T-cell (primary cell): ENCODE measurements around the gene BCL2L1. TPM values are rescaled to one million over a fixed set of nuclear protein-coding genes. Genes with fewer than 3 reads are reported as not detected.
"Not testable (repeated sequence)": the region's sequence is repeated elsewhere in the genome, so short reads cannot be mapped to it uniquely, and the experiment has no call there.

Source experiments
- ATAC-seq, 4 experiments: fragments of 200-7000 bp in 3 of 4; fragments of 150-1000 bp in 1 of 4; cut with Tn5 transposase; replicated peaks in 1 of 4; 1 replicate in 3 of 4; 2 replicates in 1 of 4; pipeline ENCODE4 v1.10.0; 2021; ENCODE audit warnings: moderate library complexity in 3 of 4, mild to moderate bottlenecking in 2 of 4, moderate number of reproducible peaks in 1 of 4
- CTCF ChIA-PET, 2 donors: fragments of 300-600 bp; sonication (Branson Sonifier 250); formaldehyde crosslinking; loops; one replicate each; lab custom pipeline; 2022; ENCODE audit warnings: antibody characterized with exemption in 2 of 2; lab: Charles Lee
- POLR2A ChIA-PET, 2 donors: fragments of 300-600 bp; sonication (Branson Sonifier 250); formaldehyde crosslinking; loops; one replicate each; lab custom pipeline; 2022; ENCODE audit warnings: antibody characterized with exemption in 2 of 2; lab: Charles Lee
- DNase-seq, 35 experiments: peaks; one replicate each; pipeline versions ENCODE4 v3.0.0 to v3.0.0-alpha.2; 2013 to 2023
- H3K27ac ChIP-seq: one replicate; pipeline ENCODE4 v1.5.1; 2013; ENCODE audit warnings: low read length
- H3K27me3 ChIP-seq, 2 experiments: replicated peaks in 1 of 2; 1 replicate in 1 of 2; 2 replicates in 1 of 2; pipeline versions ENCODE4 v1.6.1 to v1.7.0; 2013; ENCODE audit warnings: low read length in 1 of 2, mixed read lengths in 1 of 2; ENCODE audit not compliant: control insufficient read depth in 2 of 2, insufficient read depth in 2 of 2; ENCODE audit errors: extremely low read depth in 1 of 2
- H3K36me3 ChIP-seq, 2 donors: 1 replicate in 1 of 2; 2 replicates in 1 of 2; pipeline versions ENCODE4 v1.6.1 to v1.7.0; 2013; ENCODE audit warnings: low read length in 1 of 2; ENCODE audit not compliant: control insufficient read depth in 2 of 2, insufficient read depth in 1 of 2; ENCODE audit errors: extremely low read depth in 1 of 2
- H3K4me1 ChIP-seq, 2 experiments: 1 replicate in 1 of 2; 2 replicates in 1 of 2; pipeline versions ENCODE4 v1.6.1 to v1.7.0; 2013; ENCODE audit warnings: low read length in 2 of 2, mixed read lengths in 1 of 2; ENCODE audit not compliant: insufficient read depth in 2 of 2, control insufficient read depth in 1 of 2; ENCODE audit errors: extremely low read depth in 1 of 2
- H3K4me3 ChIP-seq, 2 donors: 1 replicate in 1 of 2; 2 replicates in 1 of 2; pipeline versions ENCODE4 v1.5.1 to v1.7.0; 2013; ENCODE audit warnings: mild to moderate bottlenecking in 2 of 2, low read length in 1 of 2, moderate library complexity in 1 of 2; ENCODE audit not compliant: control insufficient read depth in 1 of 2; ENCODE audit errors: extremely low read depth in 1 of 2
- H3K9me3 ChIP-seq: 2 replicates; pipeline ENCODE4 v1.7.0; 2013
- H3K27ac Mint-ChIP-seq, 2 donors: one replicate each; pipeline ENCODE4 v1.8.0; 2020 to 2021; ENCODE audit warnings: mild to moderate bottlenecking in 2 of 2, mixed read lengths in 2 of 2
- H3K27me3 Mint-ChIP-seq, 2 donors: one replicate each; pipeline ENCODE4 v1.8.0; 2021 to 2022; ENCODE audit warnings: mixed read lengths in 2 of 2
- H3K36me3 Mint-ChIP-seq: one replicate; pipeline ENCODE4 v1.8.0; 2021; ENCODE audit warnings: mixed read lengths
- H3K4me1 Mint-ChIP-seq, 3 donors: one replicate each; pipeline ENCODE4 v1.8.0; 2020 to 2022; ENCODE audit warnings: mixed read lengths in 3 of 3, mild to moderate bottlenecking in 1 of 3
- H3K4me3 Mint-ChIP-seq, 3 donors: one replicate each; pipeline ENCODE4 v1.8.0; 2020 to 2022; ENCODE audit warnings: mild to moderate bottlenecking in 3 of 3, mixed read lengths in 3 of 3, moderate library complexity in 3 of 3
- H3K9me3 Mint-ChIP-seq, 3 donors: one replicate each; pipeline ENCODE4 v1.8.0; 2020 to 2022; ENCODE audit warnings: mixed read lengths in 3 of 3
- WGBS: methylation state at CpG from one replicate; pipeline ENCODE4 v1.1.5; 2013; ENCODE audit warnings: missing lambda C conversion rate; ENCODE audit not compliant: insufficient coverage; 5-methylcytosine and 5-hydroxymethylcytosine counted together
- total RNA-seq, 35 experiments: library from RNA in 6 of 35; stranded (reverse) in 6 of 35; fragments of 120-200 nt in 1 of 35; gene quantifications; one replicate each; pipeline versions ENCODE4 v1.2.1 to v1.2.4 and lab custom pipeline; 2013 to 2026

Gene BCL2L1
- total RNA-seq, 5 donors from 2014 or later (not counting 1 experiment from before 2014, with no cell fraction given): 26.6 to 33.8 (median 27.7) TPM

DNA sequence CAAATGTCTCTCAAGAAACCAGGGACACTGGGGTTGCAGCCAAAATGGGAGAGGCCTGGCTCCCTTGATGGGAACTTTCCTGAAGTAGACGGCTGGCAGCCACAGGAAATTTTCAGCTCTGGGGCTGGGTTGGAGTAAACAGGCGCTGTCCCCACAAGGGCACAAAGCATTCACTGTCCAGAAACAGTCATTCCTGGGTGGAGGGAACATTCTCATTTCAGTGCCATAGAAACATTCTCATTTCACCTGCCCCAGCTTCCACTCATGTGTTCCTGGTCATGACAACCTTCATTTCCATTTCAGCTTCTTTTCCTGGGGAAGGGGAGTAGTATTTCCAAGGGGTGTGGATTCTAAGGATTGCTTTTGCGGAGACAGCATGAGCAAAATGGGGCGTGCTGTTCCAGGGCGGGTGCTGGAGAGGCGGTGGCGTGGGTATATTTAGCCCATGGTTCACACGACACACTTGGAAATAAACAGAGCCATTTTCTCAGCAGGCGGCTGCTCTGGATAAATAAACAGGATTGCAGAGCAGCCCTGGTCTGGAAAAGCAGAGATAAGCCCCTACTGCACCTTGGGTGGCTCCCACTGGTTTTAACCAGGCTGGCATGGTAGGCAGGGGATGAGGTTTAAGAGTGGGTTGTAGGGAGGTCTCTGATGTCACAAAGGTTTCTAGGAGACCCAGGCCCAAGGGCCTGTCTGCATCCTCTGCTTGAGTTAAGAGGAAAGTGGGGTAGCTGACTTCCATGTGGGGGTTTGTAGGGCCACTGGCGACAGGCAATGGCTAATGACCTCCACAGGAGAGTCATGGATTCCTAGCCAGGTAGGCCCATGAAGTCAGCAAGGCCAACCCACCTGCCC is 52.1 kb downstream of the BCL2L1 start:
- no peaks in the 10 kb centered on the region for H3K27me3 Mint-ChIP-seq
- ATAC-seq (no peak), DNase-seq (no peak)
- CTCF ChIA-PET: interaction anchor here in 1 of 2 donors (0.9 to 1.2 kb wide), 2 partner anchors 53 kb away, joined by 3 read pairs; no protein-coding TSS in a partner anchor
- H3K36me3 ChIP-seq: peaks cover 0 to 10% of the 10 kb centered on the region in 2 donors
- H3K4me1 ChIP-seq: peaks cover 17 to 69% of the 10 kb centered on the region in 2 experiments
- H3K9me3 Mint-ChIP-seq: no peaks in the 10 kb centered on the region
- WGBS: 97% methylated on average over 7 of the region's 10 CpGs
- no peak overlapping the region for H3K4me3 ChIP-seq
- H3K27ac Mint-ChIP-seq: peak overlapping the region; percentile 47 to 74
- H3K27me3 ChIP-seq: no peaks in the 10 kb centered on the region
- peaks cover 46 to 68% (median 63%) of the 10 kb centered on the region in 3 donors for H3K4me1 Mint-ChIP-seq
- peaks cover 21% of the 10 kb centered on the region for H3K36me3 Mint-ChIP-seq
- POLR2A ChIA-PET: no interaction called here
- H3K9me3 ChIP-seq: no peaks in the 10 kb centered on the region
- H3K27ac ChIP-seq: no peak overlapping the region
- H3K4me3 Mint-ChIP-seq: no peak overlapping the region

DNA sequence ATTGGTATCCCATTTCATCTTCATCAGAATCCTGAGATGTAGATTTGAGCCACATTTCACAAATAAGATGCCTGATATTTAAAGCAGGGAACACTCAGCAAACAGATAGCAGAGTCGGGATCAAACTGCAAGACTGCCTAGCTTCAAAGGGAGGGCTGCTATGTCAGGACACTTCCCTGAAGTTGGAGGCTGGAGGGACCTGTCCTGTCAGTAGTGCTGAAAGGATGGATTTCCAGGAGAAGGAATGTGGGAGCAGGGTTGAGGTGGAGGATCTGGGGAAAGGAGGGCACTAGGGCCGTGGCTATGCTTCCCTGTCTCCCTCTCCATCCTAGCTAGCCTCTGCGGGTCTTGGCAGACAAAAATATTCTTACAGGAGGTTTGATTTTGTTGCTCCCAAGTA is 52.8 kb downstream of the BCL2L1 start:
- Mint-ChIP-seq H3K4me1 (peaks cover 41 to 61% (median 56%) of the 10 kb centered on the region in 3 donors), H3K27ac (peak overlapping the region; percentile 47 to 74), H3K27me3 (no peaks in the 10 kb centered on the region), H3K4me3 (no peak overlapping the region), H3K36me3 (peaks cover 22% of the 10 kb centered on the region), H3K9me3 (no peaks in the 10 kb centered on the region)
- peak overlapping the region; percentile 30 for H3K27ac ChIP-seq
- ChIA-PET POLR2A (no interaction called here), CTCF (interaction anchor here in 1 of 2 donors (0.9 kb wide), 1 partner anchor 53 kb away, joined by 3 read pairs; no protein-coding TSS in a partner anchor)
- H3K36me3 ChIP-seq: peaks cover 0 to 17% of the 10 kb centered on the region in 2 donors
- H3K9me3 ChIP-seq: no peaks in the 10 kb centered on the region
- peaks cover 12 to 66% of the 10 kb centered on the region in 2 experiments for H3K4me1 ChIP-seq
- no peak for DNase-seq
- no peak overlapping the region for H3K4me3 ChIP-seq
- 88% methylated on average over 1 of the region's 3 CpGs for WGBS
- H3K27me3 ChIP-seq: no peaks in the 10 kb centered on the region
- no peak for ATAC-seq

DNA sequence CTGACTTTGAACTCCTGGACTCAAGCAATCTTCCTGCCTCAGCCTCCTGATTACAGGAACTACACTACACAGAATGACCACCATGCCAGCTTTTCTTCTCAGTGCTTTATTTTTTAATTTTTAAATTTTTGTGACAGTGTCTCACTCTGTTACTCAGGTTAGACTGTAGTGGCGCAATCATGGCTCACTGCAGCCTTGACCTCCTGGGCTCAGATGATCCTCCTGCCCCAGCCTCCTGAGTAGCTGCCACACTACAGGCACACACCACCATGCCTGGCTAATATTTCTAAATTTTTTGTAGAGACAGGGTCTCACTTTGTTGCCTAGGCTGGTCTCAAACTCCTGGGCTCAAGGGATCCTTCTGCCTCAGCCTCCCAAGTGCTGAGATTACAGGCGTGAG is 53.7 kb downstream of the BCL2L1 start:
- CTCF ChIA-PET: interaction anchor here in 1 of 2 donors (0.5 kb wide), 1 partner anchor 35 kb away, joined by 6 read pairs; no protein-coding TSS in a partner anchor
- peaks cover 22% of the 10 kb centered on the region for H3K36me3 Mint-ChIP-seq
- H3K9me3 ChIP-seq, H3K4me3 ChIP-seq, H3K27me3 Mint-ChIP-seq, DNase-seq, ATAC-seq, H3K9me3 Mint-ChIP-seq, POLR2A ChIA-PET, H3K4me3 Mint-ChIP-seq, H3K27me3 ChIP-seq: not testable (repeated sequence)
- H3K4me1 Mint-ChIP-seq: peaks cover 33 to 56% (median 47%) of the 10 kb centered on the region in 3 donors
- H3K27ac ChIP-seq: peak overlapping the region; percentile 8
- peaks cover 4 to 64% of the 10 kb centered on the region in 2 experiments for H3K4me1 ChIP-seq
- H3K27ac Mint-ChIP-seq: peak overlapping the region; percentile 47 to 74
- WGBS: 100% methylated on average over 1 of the region's 2 CpGs
- peaks cover 0 to 20% of the 10 kb centered on the region in 2 donors for H3K36me3 ChIP-seq

DNA sequence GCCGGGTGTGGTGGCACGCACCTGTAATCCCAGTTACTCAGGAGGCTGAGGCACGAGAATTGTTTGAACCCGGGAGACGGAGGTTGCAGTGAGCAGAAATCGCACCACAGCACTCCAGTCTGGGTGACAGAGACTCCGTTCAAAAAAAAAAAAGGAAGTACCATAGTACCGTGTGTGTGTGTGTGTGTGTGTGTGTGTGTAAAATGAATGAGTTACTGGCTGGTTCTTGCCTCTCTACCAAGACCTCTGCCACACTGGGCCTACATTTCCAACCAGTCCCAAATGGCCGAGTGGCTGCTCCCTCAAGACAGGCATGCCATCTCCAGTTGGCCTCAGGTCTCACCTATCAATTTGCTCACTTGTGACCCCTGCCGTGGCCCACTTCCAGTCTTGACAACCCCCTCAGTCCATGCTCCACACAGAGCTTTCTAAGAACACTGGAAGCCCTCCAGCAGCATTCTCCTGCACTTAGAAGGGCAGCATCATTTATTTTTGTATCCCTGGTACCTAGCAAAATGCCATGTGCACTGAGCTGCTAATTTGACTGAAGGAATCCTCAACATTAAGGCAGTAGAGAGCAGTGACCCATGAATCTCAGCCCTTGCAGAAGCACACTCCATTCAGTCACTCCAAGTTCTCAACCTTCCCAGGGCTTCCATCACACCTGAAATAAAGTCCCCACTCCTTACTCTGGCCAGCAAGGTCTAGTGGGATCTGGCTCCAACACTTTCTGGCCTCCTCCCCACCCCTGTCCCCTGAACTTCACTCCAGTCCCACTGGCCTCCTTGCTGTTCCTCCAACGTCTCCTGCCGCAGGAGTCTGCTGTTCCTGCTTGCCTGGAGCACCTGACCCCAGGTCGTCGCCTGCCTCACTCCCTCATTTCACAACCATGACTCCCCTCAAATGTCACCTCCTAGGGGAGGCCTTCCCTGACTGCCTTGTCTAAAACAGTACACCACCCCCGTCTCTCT is 55.1 kb downstream of the BCL2L1 start:
- H3K36me3 ChIP-seq: peaks cover 0 to 20% of the 10 kb centered on the region in 2 donors
- WGBS: 89% methylated on average over 6 of the region's 15 CpGs
- peaks cover 31 to 54% (median 43%) of the 10 kb centered on the region in 3 donors for H3K4me1 Mint-ChIP-seq
- H3K27me3 Mint-ChIP-seq: no peaks in the 10 kb centered on the region
- no peaks in the 10 kb centered on the region for H3K27me3 ChIP-seq
- H3K4me3 Mint-ChIP-seq: peak overlapping the region in 1 of 3 donors; percentile 62
- CTCF ChIA-PET: interaction anchor here in 1 of 2 donors (0.5 to 1.2 kb wide), 6 partner anchors 14 to 303 kb away, joined by 3 to 26 read pairs (median 3); partner anchors contain the start of gene BCL2L1
- peak overlapping the region; percentile 58 for H3K27ac ChIP-seq
- H3K4me1 ChIP-seq: peaks cover 0 to 57% of the 10 kb centered on the region in 2 experiments
- H3K9me3 ChIP-seq: no peaks in the 10 kb centered on the region
- ATAC-seq (no peak), DNase-seq (peak in 3 of 35 experiments; percentile 11 to 17 (median 15))
- H3K4me3 ChIP-seq: no peak overlapping the region
- H3K36me3 Mint-ChIP-seq: peaks cover 22% of the 10 kb centered on the region
- H3K27ac Mint-ChIP-seq: peak overlapping the region; percentile 78 to 91
- no peaks in the 10 kb centered on the region for H3K9me3 Mint-ChIP-seq
- POLR2A ChIA-PET: interaction anchor here in 1 of 2 donors (0.6 kb wide), 1 partner anchor 33 kb away, joined by 3 read pairs; no protein-coding TSS in a partner anchor

DNA sequence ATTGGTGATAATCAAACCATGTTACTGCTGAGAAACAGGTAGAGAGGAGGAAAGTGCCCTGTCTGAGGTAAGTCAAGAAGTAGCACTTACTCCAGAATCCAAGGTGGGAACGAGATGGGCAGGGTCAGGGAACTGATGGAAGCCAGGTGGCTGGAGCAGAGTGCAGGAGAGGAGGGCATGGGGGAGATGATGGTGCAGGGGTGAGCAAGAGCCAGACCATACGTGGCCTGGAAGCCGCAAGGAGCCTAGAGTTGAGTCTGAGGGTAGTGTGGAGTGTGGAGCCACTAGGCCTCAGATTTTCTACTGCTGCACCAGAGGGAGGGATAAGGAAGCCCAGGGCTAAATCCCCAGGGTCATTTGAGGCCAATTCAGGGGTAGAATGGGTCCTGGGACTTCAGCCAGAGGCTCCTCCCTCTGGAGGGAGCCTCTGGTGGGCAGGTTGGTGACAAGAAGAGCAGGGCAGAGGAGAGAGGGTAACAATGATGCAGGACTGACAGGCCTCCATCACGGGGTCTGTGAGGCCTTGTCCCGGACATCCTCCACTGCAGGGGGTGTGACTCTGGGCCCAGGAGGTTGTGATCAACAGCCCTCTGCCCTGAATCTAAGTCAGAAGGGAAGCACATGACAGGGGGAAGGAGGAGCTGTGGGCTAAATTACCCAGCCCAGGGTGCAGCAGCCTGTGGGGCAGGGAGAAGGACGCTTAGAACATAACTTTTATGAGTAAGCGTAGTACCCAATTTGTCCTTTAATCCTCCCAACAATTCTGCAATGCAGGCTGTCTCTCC is 56.2 kb downstream of the BCL2L1 start:
- Mint-ChIP-seq H3K9me3 (no peaks in the 10 kb centered on the region), H3K27me3 (no peaks in the 10 kb centered on the region), H3K36me3 (peaks cover 22% of the 10 kb centered on the region), H3K4me1 (peaks cover 40 to 60% (median 51%) of the 10 kb centered on the region in 3 donors), H3K4me3 (peak overlapping the region in 1 of 3 donors; percentile 62), H3K27ac (peak overlapping the region; percentile 78 to 91)
- Histone ChIP-seq H3K27ac (peak overlapping the region; percentile 58), H3K4me3 (no peak overlapping the region), H3K9me3 (no peaks in the 10 kb centered on the region), H3K36me3 (peaks cover 0 to 20% of the 10 kb centered on the region in 2 donors), H3K27me3 (no peaks in the 10 kb centered on the region), H3K4me1 (peaks cover 4 to 62% of the 10 kb centered on the region in 2 experiments)
- ATAC-seq (peak; percentile 68 to 82 (median 78)), DNase-seq (peak in 31 of 35 experiments; percentile 18 to 62 (median 35))
- ChIA-PET CTCF (interaction anchor here in 1 of 2 donors (0.5 to 1.2 kb wide), 3 partner anchors 12 to 57 kb away, joined by 3 to 26 read pairs (median 3); partner anchors contain the start of gene BCL2L1), POLR2A (interaction anchor here in 1 of 2 donors (0.6 kb wide), 1 partner anchor 34 kb away, joined by 3 read pairs; no protein-coding TSS in a partner anchor)
- WGBS: 86% methylated on average over 3 of the region's 7 CpGs
